ENCODE data around the gene ZNF22. TPM values are rescaled to one million over a fixed set of nuclear protein-coding genes. Genes with fewer than 3 reads are reported as not detected.

ZNF22 gene
- total RNA-seq, 2 donors from 2014 or later, result 12.9 to 30.4 TPM

DNA sequence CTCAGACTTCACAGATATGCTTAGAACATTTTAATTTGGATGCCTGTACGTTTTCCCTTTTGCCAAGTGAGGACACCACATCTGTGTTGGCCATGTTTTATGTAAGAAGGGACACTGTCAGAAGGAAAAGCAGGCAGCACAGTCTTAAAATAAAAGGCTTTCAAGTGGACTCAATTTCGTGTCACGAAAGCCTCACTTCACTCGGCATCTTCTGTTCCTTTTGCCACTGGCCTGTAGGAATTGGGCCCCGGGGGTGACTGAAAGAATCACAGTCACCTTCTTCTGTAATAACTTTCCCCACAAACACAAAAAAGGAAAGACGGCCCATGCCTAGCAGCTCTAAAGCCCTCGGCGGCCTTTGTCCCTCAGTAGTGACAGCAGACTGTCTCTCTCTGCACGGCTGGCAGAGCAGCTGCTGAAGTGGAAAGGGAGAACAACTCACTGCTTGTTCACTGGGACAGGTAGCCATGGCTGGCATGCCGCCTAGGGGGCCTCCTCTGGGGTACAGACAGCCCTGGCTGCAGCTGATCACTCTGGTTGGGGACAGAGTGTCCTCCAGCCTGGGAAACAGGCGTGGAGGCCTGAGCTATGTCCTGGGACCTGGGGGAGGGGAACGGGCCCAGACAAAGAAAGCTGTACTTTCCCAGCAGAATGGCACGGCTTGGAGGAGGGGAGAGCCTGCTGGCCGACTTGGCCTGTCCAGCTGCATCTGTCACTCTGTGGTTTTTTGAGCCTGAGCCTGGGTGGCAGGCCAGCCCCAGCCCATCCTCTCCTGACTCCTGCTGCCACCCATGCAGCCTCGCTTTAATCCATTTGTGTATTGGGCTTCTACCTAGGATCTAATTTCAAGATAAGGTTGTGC, 36.7 kb upstream of the ZNF22 start:
- H3K27ac ChIP-seq, result peak overlapping the region; percentile 57 to 89 (median 82)
- DNase-seq (peak; percentile 68 to 91 (median 87)), ATAC-seq (peak; percentile 51)
- H3K27me3 ChIP-seq, result no peaks in the 10 kb centered on the region
- peaks cover 79% of the 10 kb centered on the region for H3K4me1 ChIP-seq
- no peak overlapping the region for H3K4me3 ChIP-seq
- TF ChIP-seq POLR2A (IDR thresholded peaks at IDR 0.05), result peak in 2 of 3 donors; percentile 44 to 55
- TF ChIP-seq, protein P1, sequence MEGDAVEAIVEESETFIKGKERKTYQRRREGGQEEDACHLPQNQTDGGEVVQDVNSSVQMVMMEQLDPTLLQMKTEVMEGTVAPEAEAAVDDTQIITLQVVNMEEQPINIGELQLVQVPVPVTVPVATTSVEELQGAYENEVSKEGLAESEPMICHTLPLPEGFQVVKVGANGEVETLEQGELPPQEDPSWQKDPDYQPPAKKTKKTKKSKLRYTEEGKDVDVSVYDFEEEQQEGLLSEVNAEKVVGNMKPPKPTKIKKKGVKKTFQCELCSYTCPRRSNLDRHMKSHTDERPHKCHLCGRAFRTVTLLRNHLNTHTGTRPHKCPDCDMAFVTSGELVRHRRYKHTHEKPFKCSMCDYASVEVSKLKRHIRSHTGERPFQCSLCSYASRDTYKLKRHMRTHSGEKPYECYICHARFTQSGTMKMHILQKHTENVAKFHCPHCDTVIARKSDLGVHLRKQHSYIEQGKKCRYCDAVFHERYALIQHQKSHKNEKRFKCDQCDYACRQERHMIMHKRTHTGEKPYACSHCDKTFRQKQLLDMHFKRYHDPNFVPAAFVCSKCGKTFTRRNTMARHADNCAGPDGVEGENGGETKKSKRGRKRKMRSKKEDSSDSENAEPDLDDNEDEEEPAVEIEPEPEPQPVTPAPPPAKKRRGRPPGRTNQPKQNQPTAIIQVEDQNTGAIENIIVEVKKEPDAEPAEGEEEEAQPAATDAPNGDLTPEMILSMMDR (IDR thresholded peaks at IDR 0.05), result no peak
- WGBS, 2 donors, result 52 to 85% methylated on average over 9 to 15 of the region's 15 CpGs
- intact Hi-C loops (cut with DNase I), result no loop called here
- no peaks in the 10 kb centered on the region for H3K36me3 ChIP-seq (replicated peaks in 1 of 2; ENCODE audit: insufficient read depth in 1 of 2, low read depth in 2 of 2)
- no peaks in the 10 kb centered on the region for H3K9me3 ChIP-seq

DNA sequence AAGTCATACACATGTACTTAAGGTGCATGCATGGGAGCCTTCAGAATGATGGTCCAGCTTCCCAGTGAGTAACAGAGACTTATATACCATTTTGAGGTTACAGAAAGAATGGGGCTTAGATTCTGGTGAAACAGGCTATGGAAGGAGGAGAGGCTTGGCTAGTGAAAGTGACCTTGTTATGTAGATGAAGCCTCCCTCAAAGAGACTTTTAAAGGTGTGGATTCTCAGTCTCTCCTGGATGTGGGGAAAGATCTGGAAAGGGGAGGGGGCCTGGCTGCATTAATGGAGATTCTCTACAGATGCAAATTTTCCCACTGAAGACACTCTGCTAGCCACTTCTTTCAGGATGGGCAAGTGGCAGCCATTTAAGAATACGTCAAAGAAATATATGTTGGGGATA, 35.6 kb upstream of the ZNF22 start:
- intact Hi-C loops (cut with DNase I), result no loop called here
- WGBS, 2 donors, result 83 to 100% methylated on average over 1 of the region's 1 CpG
- no peak for ATAC-seq
- DNase-seq, result no peak
- H3K9me3 ChIP-seq, result no peaks in the 10 kb centered on the region
- no peak for TF ChIP-seq POLR2A (IDR thresholded peaks at IDR 0.05)
- TF ChIP-seq, protein P1 (IDR thresholded peaks at IDR 0.05), result no peak
- H3K27me3 ChIP-seq, result no peaks in the 10 kb centered on the region
- H3K27ac ChIP-seq, result peak overlapping the region; percentile 57 to 89 (median 82)
- H3K4me1 ChIP-seq, result peaks cover 86% of the 10 kb centered on the region
- no peaks in the 10 kb centered on the region for H3K36me3 ChIP-seq (replicated peaks in 1 of 2; ENCODE audit: insufficient read depth in 1 of 2, low read depth in 2 of 2)
- no peak overlapping the region for H3K4me3 ChIP-seq

DNA sequence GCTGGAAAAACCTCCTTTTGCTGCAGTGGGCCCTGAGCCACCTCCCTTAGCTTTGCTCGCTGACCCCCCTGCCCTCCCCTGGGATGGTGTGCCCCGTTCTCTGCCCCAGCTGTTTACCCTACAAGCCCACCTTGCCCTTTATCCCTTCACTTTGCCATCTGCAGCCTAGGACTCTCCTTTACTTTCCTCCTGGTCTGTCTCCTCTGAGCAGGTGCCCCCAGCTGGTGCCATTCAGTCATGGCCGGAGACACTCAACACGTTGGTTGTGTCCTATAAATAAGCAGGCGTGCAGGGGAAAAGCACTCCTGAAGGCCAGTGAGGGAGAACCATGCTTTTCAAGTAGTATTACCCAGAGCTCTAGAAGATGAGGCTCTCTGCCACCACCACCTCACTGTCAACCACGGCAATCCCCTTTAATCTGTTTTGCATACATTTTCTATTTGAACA, 35.0 kb upstream of the ZNF22 start:
- Histone ChIP-seq H3K4me3 (no peak overlapping the region), H3K36me3 (replicated peaks in 1 of 2; ENCODE audit: insufficient read depth in 1 of 2, low read depth in 2 of 2) (no peaks in the 10 kb centered on the region), H3K27me3 (no peaks in the 10 kb centered on the region), H3K4me1 (peaks cover 84% of the 10 kb centered on the region), H3K27ac (peak overlapping the region in 3 of 4 donors; percentile 81 to 89 (median 82)), H3K9me3 (no peaks in the 10 kb centered on the region)
- intact Hi-C loops (cut with DNase I), result no loop called here
- DNase-seq (no peak), ATAC-seq (no peak)
- no peak for TF ChIP-seq POLR2A (IDR thresholded peaks at IDR 0.05)
- TF ChIP-seq, protein P1 (IDR thresholded peaks at IDR 0.05), result peak in 1 of 7 experiments; percentile 11
- WGBS, 2 donors, result 78 to 82% methylated on average over 6 of the region's 6 CpGs

DNA sequence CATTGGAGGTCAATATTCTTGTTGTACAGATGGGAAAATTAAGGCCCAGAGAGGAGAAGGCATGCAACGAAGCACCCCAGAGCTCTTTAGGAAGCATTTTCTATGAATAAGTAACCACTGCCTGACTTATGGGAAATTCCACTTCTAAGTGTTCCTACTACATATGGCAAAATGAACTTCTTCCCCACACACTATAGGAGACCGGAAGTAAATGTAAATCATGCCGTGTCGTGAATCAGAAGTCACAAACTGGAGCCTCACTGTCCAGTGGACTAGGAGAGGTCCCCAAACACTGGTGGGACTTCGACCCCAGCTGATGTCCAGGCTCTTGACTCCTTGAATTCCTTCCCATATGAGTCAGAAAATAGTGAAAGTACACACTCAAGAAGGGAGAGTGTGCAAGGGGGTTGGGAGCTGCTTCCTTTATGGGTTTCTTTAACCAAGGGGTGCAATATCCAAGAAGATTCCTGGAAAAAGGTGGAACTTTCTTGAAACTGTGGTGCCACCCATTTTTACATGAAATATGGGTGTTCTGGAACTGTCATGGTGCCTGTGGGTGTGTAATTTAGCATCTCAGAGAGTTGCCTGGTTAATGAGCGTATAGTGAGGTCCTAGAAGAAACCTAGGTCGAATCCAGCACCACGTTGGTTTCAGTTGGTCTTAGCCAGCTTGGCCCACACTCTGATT, 34.5 kb upstream of the ZNF22 start:
- Histone ChIP-seq H3K27ac (peak overlapping the region in 3 of 4 donors; percentile 81 to 89 (median 82)), H3K4me1 (peaks cover 84% of the 10 kb centered on the region), H3K36me3 (replicated peaks in 1 of 2; ENCODE audit: insufficient read depth in 1 of 2, low read depth in 2 of 2) (no peaks in the 10 kb centered on the region), H3K27me3 (no peaks in the 10 kb centered on the region), H3K4me3 (no peak overlapping the region), H3K9me3 (no peaks in the 10 kb centered on the region)
- no peak for ATAC-seq
- intact Hi-C loops (cut with DNase I), result no loop called here
- no peak for DNase-seq
- WGBS, 2 donors, result 76 to 78% methylated on average over 8 of the region's 8 CpGs
- no peak for TF ChIP-seq POLR2A (IDR thresholded peaks at IDR 0.05)
- TF ChIP-seq, protein P1 (IDR thresholded peaks at IDR 0.05), result no peak

All from body of pancreas (tissue), 4 donors.